Large intestine (tissue), 3 donors: ENCODE measurements around the gene AKR1B15. TPM values are rescaled to one million over a fixed set of nuclear protein-coding genes. Genes with fewer than 3 reads are reported as not detected.
"Not testable (repeated sequence)": the region's sequence is repeated elsewhere in the genome, so short reads cannot be mapped to it uniquely, and the experiment has no call there.

Experiments used
- DNase-seq, 2 donors: peaks; one replicate each; pipeline versions ENCODE4 v3.0.0 to v3.0.0-alpha.2; 2013
- H3K27ac ChIP-seq: one replicate; pipeline ENCODE4 v1.5.1; 2013; ENCODE audit warnings: low read length
- H3K27me3 ChIP-seq: 2 replicates; pipeline ENCODE4 v1.6.1; 2013; ENCODE audit warnings: low read length; ENCODE audit not compliant: control insufficient read depth, insufficient read depth
- H3K36me3 ChIP-seq: 2 replicates; pipeline ENCODE4 v1.6.1; 2013; ENCODE audit warnings: low read length; ENCODE audit not compliant: control insufficient read depth, insufficient read depth
- H3K4me1 ChIP-seq: one replicate; pipeline ENCODE4 v1.6.1; 2013; ENCODE audit warnings: low read length; ENCODE audit not compliant: control insufficient read depth, insufficient read depth
- H3K4me3 ChIP-seq: one replicate; pipeline ENCODE4 v1.5.1; 2013; ENCODE audit warnings: low read length
- H3K9me3 ChIP-seq: one replicate; pipeline ENCODE4 v1.6.1; 2013; ENCODE audit warnings: mild to moderate bottlenecking, low read depth, low read length, moderate library complexity; ENCODE audit not compliant: control insufficient read depth
- WGBS: methylation state at CpG from one replicate; pipeline ENCODE4 v1.1.5; 2013; ENCODE audit warnings: low lambda C conversion rate; ENCODE audit not compliant: insufficient coverage; 5-methylcytosine and 5-hydroxymethylcytosine counted together
- polyA plus RNA-seq: library from polyadenylated mRNA; unstranded; fragments of 120-200 nt; gene quantifications from one replicate; pipeline ENCODE4 v1.2.1, GENCODE V29; 2013

Gene AKR1B15
- polyA plus RNA-seq, 1 donor: 0.22 TPM

- no peak for DNase-seq
- peaks cover 4% of the 10 kb centered on the region for H3K27me3 ChIP-seq
- H3K9me3 ChIP-seq: no peaks in the 10 kb centered on the region
- H3K4me3 ChIP-seq: no peak overlapping the region
- H3K36me3 ChIP-seq: no peaks in the 10 kb centered on the region
- no peaks in the 10 kb centered on the region for H3K4me1 ChIP-seq
- H3K27ac ChIP-seq: no peak overlapping the region
- no CpG with 5 or more reads among the region's 1 CpG for WGBS
Observed at GRCh38 chr7:134514106-134514505, 34.8 kb upstream of the AKR1B15 start.

DNA sequence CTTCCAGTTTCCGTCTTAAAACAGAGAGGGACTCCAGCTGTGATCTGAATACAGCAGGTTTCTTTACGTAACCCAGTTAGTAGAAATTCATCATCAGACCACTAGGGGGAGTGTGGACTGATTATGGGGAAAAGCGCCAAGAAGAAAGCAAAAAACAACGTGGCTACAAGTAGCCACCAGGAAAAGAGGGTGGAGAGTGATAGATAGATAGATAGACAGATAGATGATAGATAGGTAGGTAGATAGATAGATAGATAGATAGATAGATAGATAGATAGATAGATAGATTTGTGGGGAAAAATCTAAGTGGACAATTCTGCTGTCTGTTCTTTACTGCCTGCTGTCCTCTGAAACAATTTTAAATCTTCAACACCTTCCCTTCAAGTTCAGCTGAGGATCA is 34.2 kb upstream of the AKR1B15 start:
- peak; percentile 45 to 53 for DNase-seq
- peaks cover 4% of the 10 kb centered on the region for H3K27me3 ChIP-seq
- no CpG with 5 or more reads among the region's 4 CpGs for WGBS

DNA sequence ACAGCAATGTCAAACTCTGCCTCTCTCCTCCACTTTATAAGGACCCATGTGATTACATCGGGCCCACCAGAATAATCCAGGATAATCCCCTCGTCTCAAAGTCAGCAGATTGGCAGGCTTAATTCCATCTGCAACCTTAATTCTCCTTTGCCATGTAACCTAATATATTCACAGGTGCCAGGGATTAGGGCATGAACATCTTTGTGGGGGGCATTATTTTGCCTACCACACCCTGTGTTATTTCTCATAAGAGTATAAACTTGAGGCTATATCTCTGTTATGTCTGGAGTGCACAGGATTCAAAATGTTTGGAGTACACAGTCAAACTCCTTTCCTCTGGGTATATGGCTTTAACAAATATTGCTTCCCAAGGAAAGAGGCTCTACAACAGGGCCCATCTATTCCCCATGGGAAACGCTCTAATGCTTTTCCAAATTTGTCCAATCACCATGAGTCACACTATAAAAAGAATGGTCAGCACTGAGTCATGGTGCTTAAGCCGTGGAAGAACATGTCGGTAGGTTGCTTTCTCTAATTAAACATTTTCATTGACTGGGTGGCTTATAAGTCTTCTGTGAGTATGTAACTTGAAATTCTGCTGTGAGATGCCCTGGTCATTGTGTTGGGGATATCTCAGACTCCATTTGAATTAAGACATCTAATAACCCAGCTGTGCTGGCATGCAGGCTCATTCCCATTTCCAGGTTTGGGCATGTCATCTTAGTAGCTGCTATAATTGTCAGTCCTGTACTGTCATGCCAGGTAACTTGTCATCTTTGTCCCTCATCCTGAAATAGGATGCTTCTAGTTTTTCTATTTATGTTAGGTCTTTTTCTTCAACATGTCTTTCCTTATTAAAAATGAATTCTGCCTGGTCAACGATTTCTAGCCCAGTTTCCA is 33.1 kb upstream of the AKR1B15 start:
- Histone ChIP-seq H3K36me3 (no peaks in the 10 kb centered on the region), H3K27ac (no peak overlapping the region), H3K27me3 (peaks cover 4% of the 10 kb centered on the region), H3K9me3 (no peaks in the 10 kb centered on the region), H3K4me1 (no peaks in the 10 kb centered on the region), H3K4me3 (no peak overlapping the region)
- WGBS: 100% methylated on average over 1 of the region's 6 CpGs
- no peak for DNase-seq

More for the DNA sequence above, 34.2 kb upstream of the AKR1B15 start:
- Histone ChIP-seq H3K4me3 (no peak overlapping the region), H3K36me3 (no peaks in the 10 kb centered on the region), H3K9me3 (no peaks in the 10 kb centered on the region), H3K27ac (no peak overlapping the region), H3K4me1 (no peaks in the 10 kb centered on the region)

- WGBS: 80% methylated on average over 2 of the region's 4 CpGs
- no peaks in the 10 kb centered on the region for H3K4me1 ChIP-seq
- H3K4me3 ChIP-seq: no peak overlapping the region
- DNase-seq: no peak
- no peaks in the 10 kb centered on the region for H3K9me3 ChIP-seq
- peaks cover 2% of the 10 kb centered on the region for H3K27me3 ChIP-seq
- H3K36me3 ChIP-seq: no peaks in the 10 kb centered on the region
- no peak overlapping the region for H3K27ac ChIP-seq
Observed at GRCh38 chr7:134520130-134520529, 28.8 kb upstream of the AKR1B15 start.

GRCh38 chr7:134522601-134523000 is 26.3 kb upstream of the AKR1B15 start:
- 67% methylated on average over 1 of the region's 5 CpGs for WGBS
- Histone ChIP-seq H3K4me3 (no peak overlapping the region), H3K36me3 (no peaks in the 10 kb centered on the region), H3K9me3 (no peaks in the 10 kb centered on the region), H3K4me1 (no peaks in the 10 kb centered on the region), H3K27ac (no peak overlapping the region), H3K27me3 (peaks cover 2% of the 10 kb centered on the region)
- no peak for DNase-seq

- H3K27ac ChIP-seq, H3K36me3 ChIP-seq, H3K9me3 ChIP-seq, H3K4me1 ChIP-seq, DNase-seq, H3K27me3 ChIP-seq, H3K4me3 ChIP-seq: not testable (repeated sequence)
- 63% methylated on average over 2 of the region's 3 CpGs for WGBS
Observed at GRCh38 chr7:134525449-134525848, 23.5 kb upstream of the AKR1B15 start.

GRCh38 chr7:134526552-134527248 is 22.2 kb upstream of the AKR1B15 start:
- not testable (repeated sequence) for H3K4me3 ChIP-seq, H3K27ac ChIP-seq, H3K36me3 ChIP-seq, H3K4me1 ChIP-seq, DNase-seq, H3K27me3 ChIP-seq, H3K9me3 ChIP-seq
- 92% methylated on average over 5 of the region's 10 CpGs for WGBS

- no CpG with 5 or more reads among the region's 4 CpGs for WGBS
- no peak overlapping the region for H3K4me3 ChIP-seq
- H3K9me3 ChIP-seq: no peaks in the 10 kb centered on the region
- no peaks in the 10 kb centered on the region for H3K36me3 ChIP-seq
- no peak overlapping the region for H3K27ac ChIP-seq
- peak in 1 of 2 donors; percentile 24 for DNase-seq
- peaks cover 4% of the 10 kb centered on the region for H3K4me1 ChIP-seq
- H3K27me3 ChIP-seq: no peaks in the 10 kb centered on the region
Observed at GRCh38 chr7:134527979-134528371, 20.9 kb upstream of the AKR1B15 start.

DNA sequence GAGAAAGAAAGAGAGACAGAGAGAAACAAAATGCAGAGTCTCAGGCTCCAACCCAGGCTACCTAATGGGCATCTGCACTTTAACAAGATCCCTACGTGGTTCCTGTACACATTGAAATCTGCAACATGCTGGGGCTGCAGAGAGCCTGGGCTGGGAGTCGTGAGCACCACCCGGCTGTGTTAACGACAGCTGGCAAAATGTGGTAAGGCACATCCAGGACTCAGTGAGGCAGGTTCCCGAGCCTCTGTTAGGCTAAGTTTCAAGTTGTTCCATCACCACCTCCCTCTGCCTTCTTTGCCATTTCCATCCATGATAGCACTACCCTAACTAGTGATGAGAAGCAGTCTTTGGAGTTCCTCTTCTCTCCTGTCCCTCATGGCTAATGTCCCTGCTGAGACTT is 20.2 kb upstream of the AKR1B15 start:
- Histone ChIP-seq H3K9me3 (no peaks in the 10 kb centered on the region), H3K4me3 (no peak overlapping the region), H3K27ac (no peak overlapping the region), H3K36me3 (no peaks in the 10 kb centered on the region), H3K4me1 (peaks cover 4% of the 10 kb centered on the region), H3K27me3 (no peaks in the 10 kb centered on the region)
- WGBS: no CpG with 5 or more reads among the region's 5 CpGs
- no peak for DNase-seq

- H3K4me1 ChIP-seq: peaks cover 4% of the 10 kb centered on the region
- H3K9me3 ChIP-seq: no peaks in the 10 kb centered on the region
- H3K4me3 ChIP-seq: no peak overlapping the region
- no peaks in the 10 kb centered on the region for H3K27me3 ChIP-seq
- H3K36me3 ChIP-seq: no peaks in the 10 kb centered on the region
- WGBS: no CpG with 5 or more reads among the region's 5 CpGs
- DNase-seq: no peak
- no peak overlapping the region for H3K27ac ChIP-seq
Observed at GRCh38 chr7:134530460-134530859, 18.4 kb upstream of the AKR1B15 start.
